AG08395 (cell line): ENCODE data around the gene ABLIM3.
"Not testable (repeated sequence)": the region's sequence is repeated elsewhere in the genome, so short reads cannot be mapped to it uniquely, and the experiment has no call there.

Experiments
- DNase-seq: peaks from one replicate; pipeline ENCODE4 v3.0.0; 2012; ENCODE audit warnings: mixed read lengths, low spot score

ABLIM3 gene

DNA sequence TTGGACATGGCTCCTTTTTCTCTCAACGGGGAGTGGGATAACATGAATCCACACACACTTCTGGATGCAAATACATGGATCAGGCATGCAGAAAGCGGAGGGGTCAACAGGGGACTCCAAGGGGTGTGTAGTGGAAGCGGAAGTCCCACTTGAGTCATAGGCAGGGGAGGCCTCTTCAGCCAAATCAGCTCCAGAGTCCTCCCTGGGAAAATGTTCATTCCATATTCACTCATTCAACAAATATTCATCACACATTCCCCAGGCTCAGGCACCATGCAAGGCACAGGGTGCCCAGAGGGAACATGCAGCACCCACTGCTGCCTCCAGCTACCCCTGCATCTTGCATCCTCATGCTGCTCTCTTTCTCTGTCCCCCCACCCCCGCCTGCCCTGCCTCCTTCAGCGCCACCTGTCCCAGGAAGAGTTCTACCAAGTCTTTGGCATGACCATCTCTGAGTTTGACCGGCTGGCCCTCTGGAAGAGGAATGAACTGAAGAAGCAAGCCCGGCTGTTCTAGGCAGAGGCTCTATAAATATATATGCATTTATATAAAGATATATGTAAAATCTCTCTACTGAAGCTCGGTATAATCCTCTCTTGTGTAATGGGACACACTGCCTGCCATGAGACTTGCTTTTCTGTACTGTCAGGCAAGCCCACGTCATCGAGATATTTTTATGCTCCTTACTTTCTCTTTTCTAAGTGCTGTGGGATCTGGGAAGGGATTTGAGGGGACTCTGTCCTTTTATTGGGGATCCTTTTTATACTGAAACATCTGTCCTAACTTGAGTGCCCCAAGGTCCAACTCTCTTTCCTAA is 116.8 kb downstream of the ABLIM3 start:
- DNase-seq = peak; percentile 68

DNA sequence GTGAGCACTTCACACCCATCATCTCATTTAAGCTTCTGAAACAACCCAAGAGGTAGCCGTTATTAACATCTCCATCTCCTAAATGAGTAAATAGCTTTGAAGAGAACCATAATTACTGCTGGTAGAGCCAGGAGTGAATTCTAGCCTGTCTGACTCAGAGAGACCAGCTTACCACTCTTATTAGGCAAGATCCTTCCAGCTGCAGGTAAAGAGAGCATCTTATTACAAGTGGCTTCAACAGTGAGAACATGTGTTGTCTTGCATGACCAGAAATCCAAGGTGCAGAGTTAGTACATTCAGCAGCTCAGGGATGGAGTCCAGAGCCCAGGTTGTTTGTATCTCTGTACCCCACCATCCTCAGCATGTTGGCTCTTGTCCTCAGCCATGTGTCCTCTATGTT is 119.5 kb downstream of the ABLIM3 start:
- no peak for DNase-seq

DNA sequence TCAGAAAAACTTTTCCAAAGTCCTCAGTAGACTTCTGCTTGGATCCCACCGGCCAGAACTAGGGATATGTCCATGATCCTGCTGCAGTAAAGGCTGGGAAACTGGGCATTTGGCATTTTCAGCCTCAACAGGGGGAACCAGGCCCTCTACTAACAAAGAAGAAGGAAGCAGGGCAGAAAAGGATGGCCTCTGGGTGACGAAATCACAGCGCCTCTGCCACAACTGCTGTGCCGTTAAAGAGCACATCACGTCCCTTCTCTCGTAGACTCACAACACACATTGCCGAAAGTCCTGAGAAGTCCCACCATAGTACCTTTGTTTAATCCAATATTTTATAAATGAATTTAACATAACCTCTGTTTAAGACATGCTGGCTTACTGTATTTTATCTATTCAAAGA is 120.0 kb downstream of the ABLIM3 start:
- no peak for DNase-seq

DNA sequence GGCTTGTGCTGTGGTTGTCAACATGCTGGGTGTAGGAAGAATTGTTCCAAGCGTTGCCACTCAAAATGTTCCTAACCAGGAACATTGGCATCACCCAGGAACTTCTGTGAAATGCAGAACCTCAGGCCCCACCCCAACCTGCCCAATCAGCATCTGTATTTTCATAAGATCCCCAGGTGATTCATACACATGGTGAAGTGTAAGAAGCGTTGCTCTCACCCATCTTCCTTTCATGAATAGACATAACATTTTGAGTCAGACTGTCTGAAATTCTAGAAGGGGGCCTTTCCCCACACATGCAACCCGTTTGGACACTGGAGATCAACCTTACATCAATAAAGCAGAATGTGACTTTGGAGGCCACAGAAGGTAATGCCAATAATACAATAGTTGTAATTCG is 121.0 kb downstream of the ABLIM3 start:
- DNase-seq = no peak

DNA sequence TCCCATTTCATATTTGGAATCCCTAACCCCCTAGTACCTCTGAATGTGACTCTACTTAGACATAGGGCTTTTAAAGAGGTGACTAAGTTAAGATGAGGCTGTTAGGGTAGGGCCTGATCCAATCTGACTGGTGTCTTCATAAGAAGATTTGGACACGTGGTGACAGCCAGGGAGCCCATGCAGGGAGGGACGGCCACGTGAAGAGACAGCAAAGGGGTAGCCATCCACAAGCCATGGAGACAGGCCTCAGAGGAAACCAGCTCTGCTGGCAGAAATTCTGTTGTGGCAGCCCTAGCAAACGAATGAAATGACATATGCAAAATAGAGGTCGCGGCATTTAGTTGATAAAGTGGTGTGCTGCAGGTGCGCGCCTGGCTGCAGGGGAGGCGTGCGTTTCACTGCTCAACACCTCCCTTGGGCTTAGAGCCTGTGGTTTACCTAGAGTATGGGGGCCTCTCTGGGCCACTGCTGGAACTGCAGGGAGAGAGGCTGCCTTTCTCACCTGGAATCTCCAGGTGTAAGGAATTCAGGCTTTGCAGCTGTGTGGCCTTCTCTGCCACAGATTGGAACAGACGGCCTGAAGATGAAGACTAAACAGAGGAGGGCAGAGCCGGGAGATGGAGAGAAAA is 123.3 kb downstream of the ABLIM3 start:
- no peak for DNase-seq

DNA sequence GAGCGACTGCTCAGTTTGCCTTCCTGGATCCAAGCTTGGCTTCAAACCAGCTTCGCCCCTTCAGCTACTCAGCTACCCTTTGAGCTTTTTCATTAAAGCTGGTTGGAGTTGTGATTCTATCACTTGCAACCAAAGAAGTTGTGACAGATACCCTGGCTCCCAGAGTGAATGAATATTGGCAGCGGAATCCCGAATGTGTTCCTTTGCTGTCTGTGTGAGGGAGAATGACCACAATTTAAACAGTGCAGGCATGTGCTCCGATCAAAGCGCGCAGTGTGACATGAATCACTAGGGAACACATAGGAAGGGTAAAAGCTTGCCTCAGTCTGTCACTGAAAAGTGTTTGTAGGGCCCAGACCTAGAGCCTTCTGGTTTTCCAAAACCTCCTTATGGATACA is 123.8 kb downstream of the ABLIM3 start:
- DNase-seq = no peak

DNA sequence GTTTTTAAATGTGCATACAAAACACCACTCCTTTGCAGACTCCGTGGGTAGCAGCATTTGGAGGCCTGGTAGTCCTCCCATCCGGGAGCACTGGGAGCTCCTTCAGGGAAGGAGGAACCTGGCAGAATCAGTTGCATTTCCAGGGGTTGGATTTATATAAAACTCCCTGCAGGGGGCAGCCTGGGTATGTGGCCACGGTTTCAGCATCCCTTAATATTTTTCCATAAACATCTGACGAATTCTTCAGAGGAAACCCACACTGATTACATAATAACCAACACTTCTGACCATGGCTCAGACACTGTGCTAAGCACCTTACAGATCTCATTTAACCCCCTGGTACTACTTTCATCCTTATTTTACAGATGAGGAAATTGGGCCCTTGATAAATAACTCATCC is 124.3 kb downstream of the ABLIM3 start:
- DNase-seq = peak; percentile 79

DNA sequence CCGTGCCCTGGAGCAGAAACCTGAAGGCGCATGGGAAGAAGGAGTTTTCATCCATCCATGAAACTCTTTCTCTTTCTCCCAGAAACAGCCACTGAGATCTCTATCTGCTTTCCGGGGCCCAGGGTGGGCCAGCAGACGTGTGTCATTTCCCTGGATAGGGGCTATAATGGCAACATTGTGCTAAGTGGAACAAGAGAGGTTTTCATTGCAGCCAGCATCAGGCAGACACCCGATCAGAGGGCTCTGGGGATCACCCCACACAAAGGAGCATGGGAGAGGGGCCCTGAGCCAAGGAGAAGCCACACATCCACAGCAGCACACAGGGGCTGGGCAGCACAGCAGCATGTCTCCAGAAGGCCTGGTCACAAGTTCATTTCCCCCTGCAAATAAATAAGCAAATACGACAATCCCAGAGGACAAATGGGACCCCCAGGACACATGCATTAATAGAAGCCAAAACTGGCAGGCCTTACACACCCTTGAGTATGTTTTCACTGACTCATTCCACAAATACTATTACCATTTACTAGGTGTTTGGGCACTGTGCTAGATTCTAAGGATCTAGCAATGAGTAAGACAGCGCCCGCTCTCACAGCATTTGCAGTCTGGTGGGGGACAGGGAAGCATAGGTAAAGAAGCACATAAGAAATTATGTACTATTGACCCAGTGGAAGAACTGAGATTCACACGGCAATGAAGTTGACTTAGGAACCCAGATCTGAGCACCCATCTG is 126.1 kb downstream of the ABLIM3 start:
- no peak for DNase-seq

DNA sequence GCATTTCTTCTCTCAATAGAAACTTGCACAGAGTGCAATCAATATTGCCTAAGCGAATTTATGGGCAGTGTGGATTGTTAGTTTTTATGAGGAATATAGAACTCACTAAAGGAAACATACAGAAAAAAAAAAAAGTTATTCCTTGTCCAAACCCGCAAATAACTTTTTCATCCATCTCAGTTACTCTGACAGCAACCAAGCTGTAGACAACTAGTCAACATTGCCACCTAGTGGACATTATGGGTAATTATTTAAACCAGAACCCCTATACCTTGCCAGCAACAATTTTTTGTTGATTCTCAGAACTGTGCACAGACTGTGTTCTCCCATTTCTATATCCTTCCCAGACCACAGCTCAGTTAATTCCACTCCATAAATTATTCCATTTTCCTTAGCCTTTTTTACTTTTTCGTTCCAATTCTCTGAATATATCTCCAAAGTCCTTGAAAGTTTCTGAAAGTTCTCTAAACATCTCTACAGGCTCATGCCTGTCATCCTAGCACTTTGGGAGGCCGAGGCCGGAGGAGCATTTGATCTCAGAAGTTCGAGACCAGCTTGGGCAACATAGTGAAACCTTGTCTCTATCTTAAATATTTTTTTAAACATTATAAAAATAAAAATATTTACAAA is 127.8 kb downstream of the ABLIM3 start:
- DNase-seq = peak; percentile 69

DNA sequence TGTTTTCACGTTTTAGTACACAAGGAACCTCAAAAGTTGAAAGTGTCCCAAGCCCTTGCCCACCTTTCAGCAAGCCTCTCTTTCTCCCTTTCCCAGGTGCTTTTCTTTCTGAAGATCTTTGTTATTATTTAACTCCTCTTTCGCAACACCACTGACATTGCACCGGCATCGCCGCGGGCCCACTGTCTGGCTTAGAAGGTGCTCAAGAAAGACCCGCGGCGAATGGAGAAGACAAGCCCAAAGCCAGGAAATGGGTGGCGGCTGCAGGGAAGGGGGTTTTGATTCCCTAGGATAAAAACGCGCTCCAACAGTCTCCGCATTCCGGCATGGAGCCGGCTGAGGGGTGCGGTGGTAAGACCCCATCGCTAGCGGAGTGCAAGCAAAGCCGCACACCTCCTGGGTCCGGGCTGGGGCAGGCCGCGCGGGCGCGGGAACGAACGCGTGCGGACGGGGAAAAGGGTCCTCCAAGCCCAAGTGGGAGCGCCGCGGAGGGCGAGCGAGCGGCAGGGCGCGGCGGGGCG is 130.0 kb downstream of the ABLIM3 start:
- no peak for DNase-seq

DNA sequence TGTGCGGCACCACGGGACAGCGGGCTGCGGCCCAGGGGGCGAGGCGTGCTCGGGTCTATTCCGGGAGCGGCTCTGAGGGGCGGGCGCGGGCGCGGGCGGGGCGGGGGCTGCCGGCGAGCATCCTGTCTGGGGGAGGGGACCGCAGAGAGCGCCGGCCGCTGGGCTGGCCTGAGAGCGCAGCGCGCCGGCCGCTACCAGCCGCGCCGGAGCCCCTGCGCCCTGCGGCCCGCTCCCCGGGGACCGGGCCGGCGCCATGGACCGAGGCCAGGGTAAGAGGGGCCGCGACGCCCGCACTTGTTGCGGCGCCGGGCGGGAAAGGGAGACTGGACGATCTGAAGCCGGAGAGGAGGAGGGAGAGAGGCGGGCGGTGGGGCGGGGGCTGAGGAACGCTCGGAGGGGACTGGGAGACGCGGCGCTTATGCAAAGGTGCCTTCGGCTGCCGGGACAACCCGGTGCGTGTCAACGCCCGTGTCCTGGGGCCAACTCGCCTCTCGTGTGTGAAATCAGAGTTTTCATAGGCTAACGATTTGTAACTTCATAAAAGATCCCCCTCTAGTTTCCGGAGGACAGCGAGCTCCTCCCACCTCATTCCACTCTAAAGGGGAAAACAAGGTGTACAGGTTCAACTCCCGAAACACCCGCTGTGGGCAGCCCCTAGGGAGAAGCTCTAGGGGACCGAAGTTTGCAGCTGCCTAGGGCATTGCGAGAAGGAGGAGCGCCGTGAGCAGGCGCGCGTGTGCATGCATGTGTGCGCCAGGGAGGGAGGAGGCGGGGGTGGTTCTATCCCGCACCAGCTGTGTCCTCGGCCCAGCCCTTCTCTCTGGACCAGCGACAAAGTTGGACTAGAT is 130.6 kb downstream of the ABLIM3 start, which contains the start of gene AFAP1L1:
AFAP1L1 (plus strand) TSS at position 144 of the 848 bp plus-strand sequence; CDS start at position 254, 110 bp downstream.
- peak; percentile 73 for DNase-seq

DNA sequence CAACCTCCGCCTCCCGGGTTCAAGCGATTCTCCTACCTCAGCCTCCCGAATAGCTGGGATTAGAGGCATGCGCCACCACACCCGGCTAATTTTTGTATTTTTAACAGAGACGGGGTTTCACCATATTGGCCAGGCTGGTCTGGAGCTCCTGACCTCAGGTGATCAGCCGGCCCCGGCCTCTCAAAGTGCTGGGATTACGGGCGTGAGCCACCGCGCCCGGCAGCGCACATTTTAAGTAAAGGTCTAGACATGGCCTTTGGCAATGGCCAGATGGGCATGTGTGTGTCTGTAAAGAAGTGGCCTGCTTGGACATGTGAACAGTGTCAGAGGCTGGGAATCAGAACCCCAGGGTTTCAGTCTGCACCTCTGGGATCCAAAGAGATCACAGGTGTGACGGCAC is 131.5 kb downstream of the ABLIM3 start:
- not testable (repeated sequence) for DNase-seq

DNA sequence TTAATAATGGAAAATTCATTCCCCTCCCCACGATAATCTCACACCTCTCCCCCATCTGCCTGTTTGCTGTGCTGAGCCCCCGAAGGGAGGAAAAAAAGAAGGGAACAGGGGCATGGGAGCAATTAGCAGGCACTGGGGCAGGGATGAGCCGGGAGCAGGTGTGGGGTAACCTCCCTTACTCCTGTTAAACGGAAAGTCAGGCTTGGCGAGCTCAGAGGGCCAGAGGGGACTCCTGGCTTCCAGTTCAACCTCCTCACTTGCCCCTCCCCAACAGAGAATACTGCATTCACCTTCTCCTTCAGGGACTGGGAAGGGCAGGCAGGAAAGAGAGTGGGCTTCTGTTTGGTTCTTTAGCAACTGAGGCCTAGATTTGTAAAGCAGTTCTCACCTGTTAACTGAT is 131.9 kb downstream of the ABLIM3 start:
- no peak for DNase-seq

DNA sequence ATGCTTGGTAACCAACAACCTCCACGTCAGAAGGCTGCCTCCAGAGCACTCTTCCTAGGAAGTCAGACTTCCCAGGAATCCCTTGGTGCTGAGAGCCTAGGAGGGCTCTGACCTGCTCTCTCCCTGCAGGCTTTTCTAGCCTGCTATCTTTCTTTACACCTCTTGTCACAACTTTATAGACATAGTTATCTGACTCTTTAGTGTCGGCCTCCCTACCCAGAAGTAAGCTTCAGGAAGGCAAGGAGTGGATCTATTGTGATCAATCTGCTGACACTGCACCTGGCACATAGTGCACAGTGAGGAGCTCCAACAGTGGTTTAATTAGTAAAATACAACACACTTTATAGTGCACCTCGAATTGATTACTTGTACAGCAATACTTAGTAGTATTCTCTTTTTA is 132.7 kb downstream of the ABLIM3 start:
- no peak for DNase-seq

DNA sequence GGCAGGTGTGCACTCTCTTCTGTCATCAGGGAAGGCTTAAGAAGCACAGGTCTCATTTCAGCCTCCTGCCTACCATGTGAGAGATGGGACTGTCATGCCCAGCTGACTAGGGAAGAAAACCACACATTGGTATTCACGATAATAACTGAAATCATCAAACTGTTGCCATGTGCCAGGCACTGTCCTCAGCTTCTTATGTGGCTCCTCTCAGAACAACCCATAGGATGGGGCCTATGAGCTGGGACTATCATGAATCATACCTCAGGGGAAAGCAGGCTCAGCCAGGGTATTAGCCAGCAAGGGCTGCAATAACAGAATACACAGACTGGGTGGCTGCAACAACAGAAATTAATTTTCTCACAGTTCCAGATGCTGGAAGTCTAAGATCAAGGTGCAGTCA is 133.6 kb downstream of the ABLIM3 start:
- DNase-seq = peak; percentile 62

DNA sequence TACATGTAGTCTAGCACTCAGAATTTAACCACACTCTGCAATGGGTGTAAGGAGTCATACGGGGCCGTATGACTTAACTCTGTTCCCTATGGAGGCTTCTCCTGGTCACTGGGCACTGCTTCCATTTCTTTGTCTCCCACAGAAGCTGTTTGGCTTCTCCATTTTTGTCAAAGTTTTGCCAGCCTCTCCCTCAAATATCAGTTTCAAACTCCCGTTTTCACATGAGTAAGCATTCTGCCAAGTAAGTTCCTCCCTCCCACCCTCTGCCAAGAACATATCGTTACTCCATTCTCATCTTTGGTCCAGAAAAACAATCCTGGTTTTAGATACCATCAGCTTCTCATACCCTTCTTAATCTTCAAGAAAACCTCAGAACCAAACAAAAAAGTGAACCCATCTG is 136.5 kb downstream of the ABLIM3 start:
- DNase-seq = no peak

DNA sequence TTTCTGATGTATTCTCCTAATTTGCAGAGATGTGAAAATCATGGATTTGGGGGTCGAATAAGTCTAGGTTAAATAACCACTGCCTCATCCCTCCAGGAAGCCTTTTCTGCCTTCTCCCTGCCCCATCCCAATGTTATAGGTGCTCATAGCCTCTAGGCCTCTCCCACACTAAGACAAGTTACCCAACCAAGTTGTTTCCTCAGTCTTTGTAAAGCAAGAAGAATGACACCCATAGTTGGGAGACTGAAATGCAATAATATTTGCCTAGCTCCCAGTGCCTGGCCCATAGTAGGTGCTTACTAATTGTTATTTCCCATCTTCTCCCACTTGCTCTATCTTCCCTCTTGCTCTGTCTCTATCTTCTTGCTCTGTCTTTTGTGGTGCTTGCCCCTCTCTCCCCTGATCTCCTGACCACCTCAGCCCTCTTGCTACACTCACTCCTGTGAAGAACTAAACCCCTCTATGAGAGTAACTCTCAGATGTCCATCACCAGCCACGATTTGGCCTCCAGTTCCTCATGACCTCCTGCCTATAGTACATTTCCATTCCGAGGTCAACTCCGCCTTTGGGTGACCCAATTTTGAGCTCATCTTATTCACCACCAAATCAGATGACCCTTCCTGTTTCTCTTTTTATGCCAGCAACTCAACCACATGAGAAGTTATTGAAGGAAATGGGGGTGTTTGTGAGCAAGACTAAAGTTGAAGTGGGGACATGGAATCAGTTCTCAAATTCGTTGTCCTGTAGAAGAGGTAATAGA is 137.3 kb downstream of the ABLIM3 start:
- DNase-seq = no peak

DNA sequence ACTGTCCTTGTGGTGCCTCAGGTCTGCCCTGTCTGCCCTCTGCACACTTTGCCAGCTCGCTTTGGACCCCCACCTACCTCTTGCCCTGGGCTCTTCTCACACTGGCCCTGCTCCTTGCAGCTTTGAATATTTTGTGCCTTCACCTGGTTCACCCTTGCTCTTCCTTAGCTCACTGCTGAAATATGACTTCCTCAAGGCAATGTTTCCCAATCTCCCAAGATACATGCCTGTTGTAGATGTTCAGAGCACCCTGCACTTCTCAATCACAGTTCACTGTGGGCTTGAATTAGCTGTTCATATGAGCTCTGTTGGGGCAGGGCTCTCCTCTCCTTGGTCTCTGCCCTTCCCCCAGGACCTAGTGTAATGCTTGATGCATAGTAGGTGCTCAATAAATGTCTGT is 138.4 kb downstream of the ABLIM3 start:
- DNase-seq = no peak

DNA sequence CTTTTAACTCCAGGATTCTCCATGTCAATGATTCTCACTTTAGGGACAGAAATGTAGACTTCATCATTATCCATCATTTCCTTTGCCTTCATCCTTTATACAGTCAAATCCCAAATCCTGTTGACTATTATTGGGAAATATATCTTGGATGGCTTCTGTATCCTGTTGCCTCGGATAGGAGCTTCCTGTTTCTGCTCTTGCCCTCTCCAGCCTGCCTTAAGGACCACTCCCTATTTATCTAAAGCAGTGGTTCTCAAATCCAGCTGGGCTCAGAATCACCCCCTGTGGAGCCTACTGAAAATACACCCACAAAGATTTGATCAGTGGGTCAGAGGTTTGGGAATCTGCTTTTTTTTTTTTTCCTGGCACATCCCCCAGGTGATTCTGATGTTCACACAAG is 138.8 kb downstream of the ABLIM3 start:
- no peak for DNase-seq

DNA sequence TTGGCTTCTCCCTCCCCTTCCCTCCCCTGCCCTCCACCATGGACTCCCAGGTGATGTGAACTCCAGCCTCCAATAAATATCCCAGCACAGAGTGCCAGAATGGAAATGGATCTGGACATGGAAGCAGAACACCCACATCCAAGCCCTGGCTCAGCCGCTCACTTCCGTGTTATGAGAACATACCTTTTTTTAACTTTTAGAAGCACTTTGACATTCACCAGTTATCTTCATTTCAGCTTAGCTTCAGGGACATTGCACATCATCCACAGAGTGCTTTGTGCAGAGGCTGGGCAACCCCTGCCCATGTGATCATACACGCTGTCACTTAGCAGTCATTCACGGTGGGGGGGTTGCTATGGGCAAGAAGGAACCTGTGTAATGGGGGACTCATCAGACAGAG is 139.5 kb downstream of the ABLIM3 start:
- no peak for DNase-seq
